CD14-positive monocyte (primary cell): ENCODE results near the gene PPIG. TPM values are rescaled to one million over a fixed set of nuclear protein-coding genes. Genes with fewer than 3 reads are reported as not detected.

Experiments used
- DNase-seq, 3 donors: peaks; one replicate each; pipeline ENCODE4 v3.0.0-alpha.2; 2011 to 2022
- H2AFZ ChIP-seq: 2 replicates; pipeline ENCODE4 v1.6.0; 2012; ENCODE audit warnings: mild to moderate bottlenecking, low read depth, low read length, inconsistent platforms; ENCODE audit not compliant: insufficient read depth, poor library complexity, severe bottlenecking
- H3K27ac ChIP-seq, 2 donors: 1 replicate in 1 of 2; 2 replicates in 1 of 2; pipeline ENCODE4 v1.5.1; 2012 to 2013; ENCODE audit warnings: low read length in 2 of 2, control low read depth in 1 of 2, inconsistent platforms in 1 of 2, low read depth in 1 of 2, mild to moderate bottlenecking in 1 of 2
- H3K27me3 ChIP-seq, 2 donors: one replicate each; pipeline versions ENCODE4 v1.6.0 to v1.6.1; 2011 to 2013; ENCODE audit warnings: low read length in 2 of 2; ENCODE audit not compliant: control insufficient read depth in 2 of 2, insufficient read depth in 2 of 2
- H3K36me3 ChIP-seq, 2 donors: replicated peaks in 1 of 2; 1 replicate in 1 of 2; 2 replicates in 1 of 2; pipeline versions ENCODE4 v1.5.1 to v1.6.1; 2012 to 2013; ENCODE audit warnings: low read length in 2 of 2, control low read depth in 1 of 2, inconsistent platforms in 1 of 2, mild to moderate bottlenecking in 1 of 2; ENCODE audit not compliant: insufficient read depth in 2 of 2, control insufficient read depth in 1 of 2
- H3K4me1 ChIP-seq, 2 donors: 1 replicate in 1 of 2; 2 replicates in 1 of 2; pipeline versions ENCODE4 v1.5.1 to v1.6.1; 2012 to 2013; ENCODE audit warnings: low read length in 2 of 2, control low read depth in 1 of 2, inconsistent platforms in 1 of 2, mild to moderate bottlenecking in 1 of 2, moderate library complexity in 1 of 2; ENCODE audit not compliant: insufficient read depth in 2 of 2, control insufficient read depth in 1 of 2
- H3K4me2 ChIP-seq: replicated peaks from 2 replicates; pipeline ENCODE3; 2012; ENCODE audit warnings: low read length, moderate library complexity, mild to moderate bottlenecking; ENCODE audit not compliant: poor library complexity, severe bottlenecking; ENCODE audit errors: extremely low read depth
- H3K4me3 ChIP-seq, 3 experiments: fragments of 200-600 bp in 1 of 3; sonication (generic) in 1 of 3; replicated peaks in 1 of 3; 1 replicate in 2 of 3; 2 replicates in 1 of 3; pipeline ENCODE4 v1.5.1; 2011 to 2013; ENCODE audit warnings: low read length in 3 of 3, mild to moderate bottlenecking in 3 of 3, control low read depth in 2 of 3, low read depth in 2 of 3, inconsistent platforms in 1 of 3, moderate library complexity in 1 of 3
- H3K79me2 ChIP-seq: 2 replicates; pipeline ENCODE4 v1.6.0; 2012; ENCODE audit warnings: mild to moderate bottlenecking, control low read depth, inconsistent platforms, low read length, moderate library complexity; ENCODE audit not compliant: insufficient read depth
- H3K9ac ChIP-seq: 2 replicates; pipeline ENCODE4 v1.6.0; 2017; ENCODE audit warnings: low read length, mild to moderate bottlenecking; ENCODE audit not compliant: insufficient read depth, poor library complexity, severe bottlenecking
- H3K9me3 ChIP-seq, 2 donors: replicated peaks in 1 of 2; 1 replicate in 1 of 2; 2 replicates in 1 of 2; pipeline versions ENCODE4 v1.5.1 to v1.6.1; 2012 to 2013; ENCODE audit warnings: low read length in 2 of 2, control low read depth in 1 of 2; ENCODE audit not compliant: control insufficient read depth in 1 of 2, insufficient read depth in 1 of 2
- H4K20me1 ChIP-seq: 2 replicates; pipeline ENCODE4 v1.6.0; 2012; ENCODE audit warnings: mild to moderate bottlenecking, low read length, control low read depth, moderate library complexity; ENCODE audit not compliant: insufficient read depth
- H3K27ac Mint-ChIP-seq, 7 donors: one replicate each; pipeline ENCODE4 v1.8.0; 2020; ENCODE audit warnings: mild to moderate bottlenecking in 7 of 7, mixed read lengths in 7 of 7, moderate library complexity in 6 of 7, inconsistent platforms in 2 of 7
- H3K27me3 Mint-ChIP-seq, 3 donors: one replicate each; pipeline ENCODE4 v1.8.0; 2021 to 2022; ENCODE audit warnings: low read depth in 3 of 3, mild to moderate bottlenecking in 3 of 3, mixed read lengths in 3 of 3, moderate library complexity in 3 of 3, inconsistent platforms in 1 of 3
- H3K36me3 Mint-ChIP-seq, 2 donors: one replicate each; pipeline ENCODE4 v1.8.0; 2020; ENCODE audit warnings: mixed read lengths in 2 of 2, inconsistent platforms in 1 of 2, mild to moderate bottlenecking in 1 of 2
- H3K4me1 Mint-ChIP-seq: one replicate; pipeline ENCODE4 v1.8.0; 2020; ENCODE audit warnings: mild to moderate bottlenecking, mixed read lengths
- H3K4me3 Mint-ChIP-seq, 2 donors: one replicate each; pipeline ENCODE4 v1.8.0; 2020; ENCODE audit warnings: mild to moderate bottlenecking in 2 of 2, mixed read lengths in 2 of 2, moderate library complexity in 1 of 2
- H3K9me3 Mint-ChIP-seq, 7 donors: one replicate each; pipeline ENCODE4 v1.8.0; 2020 to 2022; ENCODE audit warnings: mixed read lengths in 7 of 7, mild to moderate bottlenecking in 6 of 7, moderate library complexity in 6 of 7, inconsistent platforms in 2 of 7
- WGBS: methylation state at CpG from one replicate; pipeline ENCODE4 v1.1.5; 2013; ENCODE audit warnings: missing lambda C conversion rate; ENCODE audit not compliant: insufficient coverage; 5-methylcytosine and 5-hydroxymethylcytosine counted together
- intact Hi-C, 2 donors: fragments of 100-400 bp; cut with micrococcal nuclease; formaldehyde crosslinking; loops; one replicate each; pipeline versions ENCODE4 v1.15.0 to v1.15.1; 2023
- polyA plus RNA-seq, 3 donors: library from polyadenylated mRNA; depleted of rRNA in 1 of 3; unstranded in 2 of 3; stranded (reverse) in 1 of 3; fragments of 300-500 nt in 2 of 3; fragments of >200 nt in 1 of 3; fragmentation: Illumina TruSeq in 2 of 3; gene quantifications; 1 replicate in 2 of 3; 2 replicates in 1 of 3; pipeline ENCODE4 v1.2.3, GENCODE V29; 2012 to 2021
- TF ChIP-seq, protein P1 (sequence below): fragments of 200-600 bp; IDR thresholded peaks from one replicate; pipeline ENCODE4 v1.8.0; 2022; ENCODE audit warnings: antibody characterized with exemption, mild to moderate bottlenecking

PPIG gene
- polyA plus RNA-seq, 3 donors = 21.0 to 34.4 (median 21.3) TPM

DNA sequence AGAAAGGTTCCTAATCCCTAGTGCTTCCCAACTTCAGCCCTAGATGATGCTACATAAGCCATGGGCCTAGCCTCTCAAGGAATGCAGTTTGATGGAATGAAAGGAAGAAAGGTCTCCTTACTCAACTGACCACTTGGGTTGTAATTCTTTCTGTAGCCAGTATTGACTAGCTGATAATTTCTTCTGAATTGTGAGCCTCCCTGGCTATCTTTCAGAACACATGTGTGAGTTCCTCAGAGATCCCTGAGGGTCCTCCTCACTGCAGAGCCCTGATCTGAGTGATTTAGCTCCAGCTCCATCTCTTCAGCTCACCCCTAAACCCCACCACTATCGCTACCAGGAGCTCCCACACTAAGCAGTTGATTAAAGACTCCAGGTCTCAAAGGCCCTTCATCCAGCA lies 78.6 kb downstream of the PPIG start:
- Mint-ChIP-seq H3K27ac (no peak overlapping the region), H3K4me3 (no peak overlapping the region)

DNA sequence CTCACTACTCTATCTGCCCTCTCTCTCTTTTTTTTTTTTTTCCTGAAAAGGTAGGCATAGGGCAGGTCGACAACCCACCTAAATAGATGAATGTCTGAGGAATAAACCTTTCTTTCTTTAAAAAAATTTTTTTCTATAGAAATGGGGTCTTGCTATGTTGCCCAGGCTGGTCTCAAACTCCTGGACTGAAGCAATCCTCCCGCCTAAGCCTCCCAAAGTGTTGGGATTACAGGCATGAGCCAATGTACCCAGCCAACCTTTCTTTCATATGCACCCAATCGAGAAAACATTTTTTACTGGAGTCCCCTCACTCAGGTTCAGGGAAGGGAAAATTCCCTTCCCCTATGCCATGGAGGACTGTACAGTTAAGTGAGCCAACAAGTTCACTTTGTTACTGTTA lies 79.1 kb downstream of the PPIG start:
- Histone ChIP-seq H3K36me3 (no peaks in the 10 kb centered on the region), H3K4me1 (peaks cover 0 to 4% of the 10 kb centered on the region in 2 donors), H3K27me3 (no peaks in the 10 kb centered on the region), H3K9me3 (no peaks in the 10 kb centered on the region), H3K79me2 (no peaks in the 10 kb centered on the region), H3K9ac (no peak overlapping the region), H2AFZ (no peak overlapping the region), H3K4me2 (no peak overlapping the region), H3K4me3 (no peak overlapping the region), H3K27ac (no peak overlapping the region), H4K20me1 (no peaks in the 10 kb centered on the region)
- WGBS = no CpG with 5 or more reads among the region's 3 CpGs
- intact Hi-C loops = no loop called here
- no peak overlapping the region for H3K4me3 Mint-ChIP-seq
- TF ChIP-seq, protein P1, sequence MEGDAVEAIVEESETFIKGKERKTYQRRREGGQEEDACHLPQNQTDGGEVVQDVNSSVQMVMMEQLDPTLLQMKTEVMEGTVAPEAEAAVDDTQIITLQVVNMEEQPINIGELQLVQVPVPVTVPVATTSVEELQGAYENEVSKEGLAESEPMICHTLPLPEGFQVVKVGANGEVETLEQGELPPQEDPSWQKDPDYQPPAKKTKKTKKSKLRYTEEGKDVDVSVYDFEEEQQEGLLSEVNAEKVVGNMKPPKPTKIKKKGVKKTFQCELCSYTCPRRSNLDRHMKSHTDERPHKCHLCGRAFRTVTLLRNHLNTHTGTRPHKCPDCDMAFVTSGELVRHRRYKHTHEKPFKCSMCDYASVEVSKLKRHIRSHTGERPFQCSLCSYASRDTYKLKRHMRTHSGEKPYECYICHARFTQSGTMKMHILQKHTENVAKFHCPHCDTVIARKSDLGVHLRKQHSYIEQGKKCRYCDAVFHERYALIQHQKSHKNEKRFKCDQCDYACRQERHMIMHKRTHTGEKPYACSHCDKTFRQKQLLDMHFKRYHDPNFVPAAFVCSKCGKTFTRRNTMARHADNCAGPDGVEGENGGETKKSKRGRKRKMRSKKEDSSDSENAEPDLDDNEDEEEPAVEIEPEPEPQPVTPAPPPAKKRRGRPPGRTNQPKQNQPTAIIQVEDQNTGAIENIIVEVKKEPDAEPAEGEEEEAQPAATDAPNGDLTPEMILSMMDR = no peak
- H3K27ac Mint-ChIP-seq = peak overlapping the region in 1 of 7 donors; percentile 50
- H3K9me3 Mint-ChIP-seq = peaks cover 0 to 3% (median 0%) of the 10 kb centered on the region in 7 donors
- peaks cover 13% of the 10 kb centered on the region for H3K4me1 Mint-ChIP-seq
- no peaks in the 10 kb centered on the region for H3K36me3 Mint-ChIP-seq
- peaks cover 0 to 3% (median 2%) of the 10 kb centered on the region in 3 donors for H3K27me3 Mint-ChIP-seq
- no peak for DNase-seq

More for the DNA sequence above, 78.6 kb downstream of the PPIG start:
- Mint-ChIP-seq H3K4me1 (peaks cover 13% of the 10 kb centered on the region), H3K9me3 (peaks cover 0 to 3% (median 0%) of the 10 kb centered on the region in 7 donors), H3K27me3 (peaks cover 0 to 3% (median 2%) of the 10 kb centered on the region in 3 donors), H3K36me3 (no peaks in the 10 kb centered on the region)
- Histone ChIP-seq H3K9me3 (no peaks in the 10 kb centered on the region), H3K36me3 (no peaks in the 10 kb centered on the region), H3K4me3 (no peak overlapping the region), H3K4me1 (peaks cover 0 to 4% of the 10 kb centered on the region in 2 donors), H3K4me2 (no peak overlapping the region), H3K9ac (no peak overlapping the region), H3K79me2 (no peaks in the 10 kb centered on the region), H4K20me1 (no peaks in the 10 kb centered on the region), H3K27me3 (no peaks in the 10 kb centered on the region), H2AFZ (no peak overlapping the region), H3K27ac (no peak overlapping the region)
- 100% methylated on average over 1 of the region's 1 CpG for WGBS
- TF ChIP-seq, protein P1 = no peak
- intact Hi-C loops = no loop called here
- DNase-seq = no peak
